ENCODE data around the gene KICS2.

- TF ChIP-seq CTCF (IDR thresholded peaks at IDR 0.05; ENCODE audit: poor library complexity, severe bottlenecking): no peak
- no peak for TF ChIP-seq EZH2 (IDR thresholded peaks at IDR 0.05; ENCODE audit: borderline replicate concordance, insufficient read depth, low read length, poor library complexity, severe bottlenecking)
- no peak for TF ChIP-seq REST (IDR thresholded peaks at IDR 0.05; ENCODE audit: borderline replicate concordance)
- TF ChIP-seq POLR2AphosphoS5 (IDR thresholded peaks at IDR 0.05): no peak
- TF ChIP-seq TAF1 (IDR thresholded peaks at IDR 0.05; ENCODE audit: low read depth): no peak
- no peak for TF ChIP-seq MXI1 (conservative IDR thresholded peaks at IDR 0.05; ENCODE audit: poor library complexity, severe bottlenecking)
- TF ChIP-seq EP300 (conservative IDR thresholded peaks at IDR 0.05; ENCODE audit: poor library complexity, severe bottlenecking): no peak
- no peak for TF ChIP-seq SMC3 (conservative IDR thresholded peaks at IDR 0.05; ENCODE audit: poor library complexity)
Measured at GRCh38 chr12:64225626-64226025, 3.5 kb upstream of the KICS2 start.
